ENCODE data around the gene ELL2. TPM values are rescaled to one million over a fixed set of nuclear protein-coding genes. Genes with fewer than 3 reads are reported as not detected.

Gene ELL2
- total RNA-seq, 1 experiment from 2014 or later, result 27.5 TPM

GRCh38 chr5:95953021-95953702 lies 8.5 kb downstream of the ELL2 start:
- Histone ChIP-seq H3K79me2 (ENCODE audit: insufficient read depth, low read length) (no peaks in the 10 kb centered on the region; the same call in 1 of the 2 replicates), H4K91ac (ENCODE audit: insufficient read length, low read depth, low read length) (no peak overlapping the region), H3K23ac (ENCODE audit: insufficient read length, low read depth, low read length) (no peak overlapping the region), H3K4ac (ENCODE audit: low read depth, low read length) (no peak overlapping the region), H2AK5ac (ENCODE audit: insufficient read length, low read length) (no peak overlapping the region), H3K9ac (ENCODE audit: extremely low read depth, insufficient read length, low read length) (no peak overlapping the region), H3K56ac (ENCODE audit: insufficient read length, low read depth, low read length) (no peak overlapping the region), H4K20me1 (ENCODE audit: control insufficient read depth, insufficient read depth, insufficient read length) (no peaks in the 10 kb centered on the region), H4K5ac (ENCODE audit: insufficient read length, low read depth, low read length) (no peak overlapping the region), H3K23me2 (ENCODE audit: insufficient read length, low read depth, low read length, poor library complexity, severe bottlenecking) (no peaks in the 10 kb centered on the region), H3K9me3 (ENCODE audit: control insufficient read depth, low read depth, low read length) (no peaks in the 10 kb centered on the region), H3T11ph (ENCODE audit: low read length) (no peak overlapping the region), H3K4me2 (ENCODE audit: insufficient read depth, insufficient read length, low read length) (no peak overlapping the region), H3K4me1 (ENCODE audit: insufficient read depth, low read length) (peaks cover under 1% of the 10 kb centered on the region; the same call in 1 of the 2 replicates), H4K8ac (replicated peaks; ENCODE audit: insufficient read length, low read depth, low read length) (no peak overlapping the region), H2AFZ (ENCODE audit: low read length) (no peak overlapping the region), H3K27me3 (ENCODE audit: insufficient read depth, low read length) (no peaks in the 10 kb centered on the region; the same call in 1 of the 2 replicates), H2BK15ac (ENCODE audit: low read depth, low read length) (no peak overlapping the region), H3K18ac (ENCODE audit: insufficient read length, low read depth, low read length) (no peak overlapping the region), H3K79me1 (ENCODE audit: insufficient read depth, low read depth, low read length, poor library complexity, severe bottlenecking) (no peaks in the 10 kb centered on the region), H2BK5ac (ENCODE audit: insufficient read length, low read length) (no peak overlapping the region), H2BK120ac (ENCODE audit: low read depth, low read length, poor library complexity, severe bottlenecking) (no peak overlapping the region), H2BK12ac (ENCODE audit: insufficient read length, low read depth, low read length) (no peak overlapping the region), H3K27ac (ENCODE audit: insufficient read length, low read depth, low read length) (no peak overlapping the region), H2BK20ac (ENCODE audit: low read depth, low read length, poor library complexity, severe bottlenecking) (no peak overlapping the region), H3K14ac (ENCODE audit: insufficient read depth, low read length) (no peak overlapping the region)
- no peak for TF ChIP-seq CTCF (conservative IDR thresholded peaks at IDR 0.05)
- peaks cover 15 to 20% of the 10 kb centered on the region in 2 experiments for H3K4me1 Mint-ChIP-seq
- peaks cover 0 to 15% (median 4%) of the 10 kb centered on the region in 3 experiments; a peak in 4 of 7 replicates for H3K36me3 Mint-ChIP-seq (ENCODE audit: insufficient read depth in 1 of 3, low read depth in 3 of 3)
- no CpG with 5 or more reads among the region's 5 CpGs for WGBS (ENCODE audit: extremely low coverage, insufficient read length, low lambda C conversion rate)
- no peak for DNase-seq
- no peak overlapping the region for H3K27ac Mint-ChIP-seq
- no peaks in the 10 kb centered on the region for H3K9me3 Mint-ChIP-seq
- H3K27me3 Mint-ChIP-seq (ENCODE audit: low read depth), result no peaks in the 10 kb centered on the region
- H3K4me3 Mint-ChIP-seq, result no peak overlapping the region
